B cell (primary cell): ENCODE measurements around the gene KLHL2.

Source experiments
- CTCF ChIP-seq: fragments of 200-600 bp; IDR thresholded peaks from one replicate; pipeline ENCODE4 v1.8.0; 2022; ENCODE audit warnings: antibody characterized with exemption, mild to moderate bottlenecking
- EZH2 ChIP-seq: IDR thresholded peaks from 2 replicates; pipeline ENCODE4 v1.6.1; 2012; ENCODE audit warnings: borderline replicate concordance, low read depth, mild to moderate bottlenecking, moderate library complexity, low read length; ENCODE audit not compliant: insufficient read depth, poor library complexity, severe bottlenecking

GRCh38 chr4:165325732-165326512, 118.6 kb downstream of the KLHL2 start:
- no peak for TF ChIP-seq CTCF
- no peak for TF ChIP-seq EZH2
